ENCODE measurements around the gene MAN1C1.
A peak's percentile ranks its signal among the peaks of the same experiment; 100 is the strongest.

The MAN1C1 gene

GRCh38 chr1:25692560-25692959 is 76.0 kb downstream of the MAN1C1 start:
- Histone ChIP-seq H3K9ac (ENCODE audit: low read length) (no peak overlapping the region), H3K4me2 (ENCODE audit: low read depth, low read length, poor library complexity, severe bottlenecking) (no peak overlapping the region), H3K4me3 (ENCODE audit: insufficient read depth, low read length, poor library complexity, severe bottlenecking) (no peak overlapping the region), H2AFZ (ENCODE audit: low read depth, low read length, severe bottlenecking) (no peak overlapping the region), H3K36me3 (ENCODE audit: low read length) (no peaks in the 10 kb centered on the region), H4K20me1 (ENCODE audit: low read depth, low read length) (no peaks in the 10 kb centered on the region), H3K9me3 (ENCODE audit: insufficient read depth, low read length) (no peaks in the 10 kb centered on the region), H3K79me2 (ENCODE audit: insufficient read depth, low read length) (no peaks in the 10 kb centered on the region), H3F3A (ENCODE audit: insufficient read depth) (no peaks in the 10 kb centered on the region), H3K27ac (ENCODE audit: low read depth, low read length) (no peak overlapping the region), H3K27me3 (ENCODE audit: low read length) (no peaks in the 10 kb centered on the region), H3K9me2 (replicated peaks; ENCODE audit: insufficient read depth, low read length) (no peaks in the 10 kb centered on the region)
- TF ChIP-seq EZH2phosphoT487 (conservative IDR thresholded peaks at IDR 0.05; ENCODE audit: low read length) = no peak
- TF ChIP-seq CTCF (IDR thresholded peaks at IDR 0.05; ENCODE audit: insufficient read depth, low read length, poor library complexity, severe bottlenecking) = peak; percentile 42

DNA sequence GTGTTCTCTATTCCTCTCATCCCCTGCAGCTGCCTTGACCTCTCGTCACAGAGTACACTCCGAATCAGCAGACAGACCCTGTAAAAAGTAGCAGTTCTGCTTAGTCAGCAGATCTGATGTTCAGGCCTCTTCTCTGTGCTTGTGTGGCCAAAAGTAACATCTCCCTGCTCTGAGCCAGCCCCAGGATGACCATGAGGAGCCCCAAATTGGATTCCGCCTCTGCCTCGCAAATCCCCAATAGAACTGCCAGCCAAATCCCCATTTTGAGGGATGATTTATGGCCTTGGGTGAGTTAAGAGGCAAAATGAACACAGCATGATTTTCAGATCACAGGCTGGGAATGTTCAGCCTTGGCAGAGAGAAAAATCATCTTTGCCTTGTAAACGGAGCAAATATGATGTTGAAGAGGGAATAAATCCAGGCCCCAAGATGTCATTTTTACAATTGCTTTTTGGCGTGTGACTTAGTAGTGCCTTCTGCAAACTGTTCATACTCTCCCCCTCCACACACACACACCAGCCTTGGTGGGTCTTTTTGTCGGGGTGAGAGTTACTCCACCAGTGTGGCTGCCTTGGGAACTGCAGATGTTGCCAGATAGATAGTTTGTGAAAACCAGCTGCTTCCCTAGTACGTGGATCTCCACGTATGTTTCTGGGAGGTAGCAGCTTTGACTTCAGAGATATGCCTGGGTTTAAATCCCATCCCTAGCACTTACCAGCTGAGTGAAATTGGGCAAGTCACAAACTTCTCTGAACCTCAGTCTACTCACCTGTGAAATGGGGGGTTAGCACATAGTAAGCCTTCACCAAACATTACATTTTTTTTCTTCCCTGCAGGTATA is 77.8 kb downstream of the MAN1C1 start:
- Histone ChIP-seq H3K27ac (ENCODE audit: low read depth, low read length) (no peak overlapping the region), H3K9me3 (ENCODE audit: insufficient read depth, low read length) (no peaks in the 10 kb centered on the region), H3K9ac (ENCODE audit: low read length) (no peak overlapping the region), H3K27me3 (ENCODE audit: low read length) (no peaks in the 10 kb centered on the region), H3K36me3 (ENCODE audit: low read length) (no peaks in the 10 kb centered on the region), H3K4me3 (ENCODE audit: insufficient read depth, low read length, poor library complexity, severe bottlenecking) (no peak overlapping the region), H3K4me2 (ENCODE audit: low read depth, low read length, poor library complexity, severe bottlenecking) (no peak overlapping the region), H3F3A (ENCODE audit: insufficient read depth) (no peaks in the 10 kb centered on the region), H3K9me2 (replicated peaks; ENCODE audit: insufficient read depth, low read length) (no peaks in the 10 kb centered on the region), H2AFZ (ENCODE audit: low read depth, low read length, severe bottlenecking) (no peak overlapping the region), H4K20me1 (ENCODE audit: low read depth, low read length) (no peaks in the 10 kb centered on the region), H3K79me2 (ENCODE audit: insufficient read depth, low read length) (no peaks in the 10 kb centered on the region)
- no peak for TF ChIP-seq CTCF (IDR thresholded peaks at IDR 0.05; ENCODE audit: insufficient read depth, low read length, poor library complexity, severe bottlenecking)
- no peak for TF ChIP-seq EZH2phosphoT487 (conservative IDR thresholded peaks at IDR 0.05; ENCODE audit: low read length)

DNA sequence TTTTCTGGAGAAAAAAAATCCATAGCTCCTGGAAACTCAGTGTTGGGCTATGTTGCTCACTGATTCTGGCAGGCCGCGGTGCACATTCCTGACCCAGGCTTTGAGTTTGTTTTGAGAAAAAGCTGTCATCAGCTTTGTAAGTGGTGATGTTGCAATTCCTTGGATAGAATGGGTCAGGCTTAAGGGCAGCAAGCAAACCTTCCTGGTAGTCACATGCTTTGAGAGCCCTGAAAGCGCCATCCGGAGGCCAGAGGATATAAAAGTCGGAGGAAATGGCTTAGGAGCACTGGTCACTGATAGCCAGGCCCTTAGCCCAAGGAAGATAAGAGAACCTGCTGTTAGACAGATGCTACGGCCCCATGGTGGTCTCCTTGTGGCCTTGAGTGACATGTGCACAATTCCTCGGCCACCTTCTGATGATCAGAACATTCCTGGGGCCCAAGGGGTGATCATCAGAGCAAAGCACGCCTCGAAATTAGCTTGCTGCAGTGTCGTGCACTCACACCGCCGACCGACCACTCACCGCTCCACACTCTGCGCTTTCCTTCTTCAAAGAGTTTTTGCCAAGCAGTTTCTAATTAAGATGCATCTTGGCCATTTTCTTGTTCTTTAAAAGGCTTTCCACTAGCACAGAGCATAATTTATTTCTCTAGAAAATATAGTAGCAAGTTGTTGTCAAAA is 78.6 kb downstream of the MAN1C1 start:
- H3K9me2 ChIP-seq (replicated peaks; ENCODE audit: insufficient read depth, low read length) = no peaks in the 10 kb centered on the region
- no peak overlapping the region for H2AFZ ChIP-seq (ENCODE audit: low read depth, low read length, severe bottlenecking)
- no peaks in the 10 kb centered on the region for H3K9me3 ChIP-seq (ENCODE audit: insufficient read depth, low read length)
- no peaks in the 10 kb centered on the region for H4K20me1 ChIP-seq (ENCODE audit: low read depth, low read length)
- H3K9ac ChIP-seq (ENCODE audit: low read length) = no peak overlapping the region
- H3K27me3 ChIP-seq (ENCODE audit: low read length) = no peaks in the 10 kb centered on the region
- no peak overlapping the region for H3K4me2 ChIP-seq (ENCODE audit: low read depth, low read length, poor library complexity, severe bottlenecking)
- TF ChIP-seq CTCF (IDR thresholded peaks at IDR 0.05; ENCODE audit: insufficient read depth, low read length, poor library complexity, severe bottlenecking) (no peak), EZH2phosphoT487 (conservative IDR thresholded peaks at IDR 0.05; ENCODE audit: low read length) (no peak)
- H3K79me2 ChIP-seq (ENCODE audit: insufficient read depth, low read length) = no peaks in the 10 kb centered on the region
- H3F3A ChIP-seq (ENCODE audit: insufficient read depth) = no peaks in the 10 kb centered on the region
- no peaks in the 10 kb centered on the region for H3K36me3 ChIP-seq (ENCODE audit: low read length)
- H3K4me3 ChIP-seq (ENCODE audit: insufficient read depth, low read length, poor library complexity, severe bottlenecking) = no peak overlapping the region
- H3K27ac ChIP-seq (ENCODE audit: low read depth, low read length) = no peak overlapping the region
